NCI-H446 (cell line): Measurements from ENCODE around the gene CNTN6.

Experiments used
- DNase-seq, 2 experiments: peaks; one replicate each; lab custom pipeline; 2025; lab: John Stamatoyannopoulos, UW

The CNTN6 gene

GRCh38 chr3:1423566-1424089 is 330.8 kb downstream of the CNTN6 start:
- no peak for DNase-seq

DNA sequence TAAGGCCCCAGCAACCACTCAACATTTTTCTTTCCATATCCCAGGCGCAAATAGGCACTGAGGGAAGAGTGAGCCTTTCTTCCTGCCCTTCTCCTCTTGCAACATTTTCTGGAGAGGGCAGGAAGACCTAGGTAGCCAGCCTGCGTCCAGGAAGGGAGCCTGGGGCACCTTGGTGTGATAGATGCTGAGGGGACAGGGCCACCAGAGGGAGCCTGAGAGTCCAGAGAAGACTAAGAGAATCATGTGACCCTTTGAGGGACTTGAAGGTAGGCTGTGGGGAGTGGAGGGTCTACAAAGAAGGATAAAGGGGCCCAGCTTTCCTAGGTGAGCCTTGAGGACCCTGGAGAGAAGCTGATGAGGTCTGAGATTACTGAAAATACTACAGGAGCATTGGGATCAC is 346.6 kb downstream of the CNTN6 start:
- no peak for DNase-seq

DNA sequence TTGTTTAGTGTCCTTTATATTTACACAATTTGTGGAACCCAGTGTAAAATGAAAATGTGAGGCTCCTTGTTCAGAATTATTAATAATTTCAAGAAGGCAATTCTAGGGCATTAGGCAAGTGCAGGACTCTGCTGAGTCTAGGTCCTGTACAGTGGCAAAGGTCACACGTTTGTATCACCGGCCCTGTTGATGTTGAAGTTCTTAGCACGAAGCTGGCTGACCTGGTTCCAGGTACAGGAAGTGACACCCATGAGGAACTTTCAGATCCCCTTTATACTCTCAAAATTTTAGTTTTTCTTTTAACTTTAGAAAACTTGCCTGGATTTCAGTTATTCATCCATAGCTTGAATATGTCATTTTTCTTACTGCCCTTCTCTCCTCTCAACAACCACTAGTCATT is 349.4 kb downstream of the CNTN6 start:
- DNase-seq = no peak

GRCh38 chr3:1444195-1444594 is 351.4 kb downstream of the CNTN6 start:
- no peak for DNase-seq

GRCh38 chr3:1446531-1446930 is 353.7 kb downstream of the CNTN6 start:
- no peak for DNase-seq

DNA sequence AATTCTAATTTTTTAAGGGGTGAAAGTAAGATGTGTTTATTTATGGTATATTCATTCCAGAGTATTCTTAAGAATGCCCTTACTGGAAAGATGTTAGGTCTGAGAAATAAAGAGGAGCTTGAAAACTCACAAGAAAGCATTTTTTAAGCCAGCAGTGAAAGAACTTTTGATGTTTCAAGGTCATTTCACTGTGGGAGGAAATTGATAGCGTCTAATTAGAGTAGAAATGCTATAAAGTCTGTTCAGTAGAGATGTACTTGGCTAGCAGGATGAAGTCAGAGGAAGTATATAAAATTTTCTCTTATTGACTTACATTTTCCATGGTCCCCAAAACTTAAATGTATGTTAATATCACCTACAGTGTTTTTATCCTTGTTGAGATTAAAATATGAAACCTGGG is 354.6 kb downstream of the CNTN6 start:
- DNase-seq = no peak

- no peak for DNase-seq
These were observed 355.6 kb downstream of the CNTN6 start for GRCh38 chr3:1448443-1448842.
